NCI-H345 (cell line): ENCODE results near the gene RERE.
A peak's percentile ranks its signal among the peaks of the same experiment; 100 is the strongest.
"Not testable (repeated sequence)": the region's sequence is repeated elsewhere in the genome, so short reads cannot be mapped to it uniquely, and the experiment has no call there.

Experiments
- DNase-seq: peaks from one replicate; lab custom pipeline; 2025; lab: John Stamatoyannopoulos, UW

Gene RERE

GRCh38 chr1:8716238-8716637 lies 101.2 kb downstream of the RERE start:
- no peak for DNase-seq

GRCh38 chr1:8714173-8714572 lies 103.3 kb downstream of the RERE start:
- no peak for DNase-seq

GRCh38 chr1:8712413-8713231 lies 104.8 kb downstream of the RERE start:
- DNase-seq: peak; percentile 80

DNA sequence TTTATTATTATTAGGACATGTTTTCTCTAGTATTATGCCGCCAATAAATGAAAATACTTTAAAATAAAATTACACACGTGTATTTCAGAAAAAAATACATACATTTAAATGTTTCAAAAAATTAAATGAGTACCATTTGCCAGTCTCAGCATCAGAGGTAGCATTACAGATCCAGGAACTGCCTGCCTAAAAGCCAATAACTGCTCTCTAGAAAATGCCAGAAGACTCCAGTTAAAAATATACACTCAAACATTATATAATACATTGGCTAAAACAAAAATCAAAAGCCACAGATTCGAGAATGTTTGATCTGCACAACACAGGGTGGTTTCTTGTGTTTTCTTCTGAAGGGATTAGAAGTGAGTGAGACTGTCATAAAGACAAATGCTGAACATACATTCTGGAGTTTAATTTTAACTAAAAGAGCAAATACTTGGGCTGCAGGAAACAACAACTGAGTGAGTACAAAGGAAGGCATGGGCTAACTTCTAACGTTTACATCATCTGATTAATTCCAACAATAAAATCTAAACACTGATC lies 105.5 kb downstream of the RERE start:
- no peak for DNase-seq

- no peak for DNase-seq
Observed at GRCh38 chr1:8711151-8711550, 106.3 kb downstream of the RERE start.

- no peak for DNase-seq
Observed at GRCh38 chr1:8708259-8708658, 109.2 kb downstream of the RERE start.

DNA sequence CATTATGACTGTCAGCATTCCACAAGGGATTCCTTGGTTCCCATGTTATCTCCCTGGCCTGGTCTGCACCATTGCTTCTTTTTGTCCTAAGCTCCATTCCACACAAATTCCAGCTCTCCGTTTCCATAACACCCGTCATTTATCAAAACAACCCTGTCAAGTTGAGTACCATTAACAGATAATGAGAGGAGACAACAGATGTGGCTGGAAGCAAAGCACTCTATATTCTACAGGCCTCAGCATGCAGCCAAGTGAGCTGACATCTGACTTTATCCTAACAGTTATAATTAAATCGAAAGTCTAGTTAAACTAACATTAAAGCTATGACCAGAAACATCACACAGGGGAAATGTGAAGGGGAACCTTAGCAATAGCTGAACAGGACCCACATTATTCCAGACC lies 110.4 kb downstream of the RERE start:
- DNase-seq: peak; percentile 95

GRCh38 chr1:8706291-8706690 lies 111.1 kb downstream of the RERE start:
- DNase-seq: no peak

DNA sequence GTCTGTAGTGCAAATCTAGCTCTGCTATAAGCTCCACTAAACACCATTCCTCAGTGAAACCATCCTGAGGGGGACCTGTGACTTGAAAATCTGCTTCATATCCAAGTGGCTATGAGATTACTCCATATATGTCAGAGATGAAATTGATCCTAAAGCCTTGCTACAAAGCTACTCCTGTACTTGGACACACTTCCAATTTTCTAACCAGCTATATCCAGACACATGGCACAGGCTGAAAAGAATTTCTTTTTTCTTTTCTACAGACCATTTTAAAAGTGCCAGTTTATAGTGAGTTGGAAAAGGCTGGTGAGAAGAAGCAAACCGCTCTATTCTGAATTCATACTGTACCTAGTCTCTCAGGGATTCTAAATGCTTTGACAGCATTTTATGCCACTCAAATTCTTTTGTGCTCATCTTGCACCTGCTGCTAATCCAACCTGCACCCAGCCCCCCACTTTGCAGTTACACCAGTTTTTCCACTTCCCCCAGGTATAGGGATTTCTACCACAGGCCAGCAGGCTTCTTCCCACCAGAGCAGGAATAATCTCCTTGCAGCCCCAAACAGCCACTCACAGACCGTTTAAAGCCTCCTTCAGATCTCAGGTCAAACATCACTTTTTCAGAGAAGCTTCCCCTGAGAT lies 112.5 kb downstream of the RERE start:
- DNase-seq: peak; percentile 88

- DNase-seq: peak; percentile 95
Observed at GRCh38 chr1:8702850-8703810, 114.3 kb downstream of the RERE start.

DNA sequence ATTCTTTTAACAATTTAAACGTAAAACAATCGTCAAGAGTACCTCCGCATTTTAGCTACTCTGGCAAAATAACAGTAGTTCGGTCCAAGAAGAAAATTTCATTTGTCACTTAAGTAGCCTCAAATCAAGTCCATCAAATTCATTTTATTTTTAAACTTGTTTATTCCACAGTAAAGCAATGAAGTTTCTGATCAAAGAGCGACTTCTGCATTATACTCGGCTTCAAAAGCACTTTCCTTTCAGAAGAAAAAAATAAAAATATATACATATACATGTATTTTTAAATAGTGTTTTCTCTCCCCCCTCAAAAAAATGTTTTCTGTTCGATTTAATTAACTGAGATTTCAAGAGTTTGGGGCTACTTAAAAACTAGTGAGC lies 115.0 kb downstream of the RERE start:
- no peak for DNase-seq

GRCh38 chr1:8701794-8702471 lies 115.5 kb downstream of the RERE start:
- peak; percentile 60 for DNase-seq

GRCh38 chr1:8699679-8700078 lies 117.8 kb downstream of the RERE start:
- no peak for DNase-seq

GRCh38 chr1:8698937-8699447 lies 118.4 kb downstream of the RERE start:
- no peak for DNase-seq

DNA sequence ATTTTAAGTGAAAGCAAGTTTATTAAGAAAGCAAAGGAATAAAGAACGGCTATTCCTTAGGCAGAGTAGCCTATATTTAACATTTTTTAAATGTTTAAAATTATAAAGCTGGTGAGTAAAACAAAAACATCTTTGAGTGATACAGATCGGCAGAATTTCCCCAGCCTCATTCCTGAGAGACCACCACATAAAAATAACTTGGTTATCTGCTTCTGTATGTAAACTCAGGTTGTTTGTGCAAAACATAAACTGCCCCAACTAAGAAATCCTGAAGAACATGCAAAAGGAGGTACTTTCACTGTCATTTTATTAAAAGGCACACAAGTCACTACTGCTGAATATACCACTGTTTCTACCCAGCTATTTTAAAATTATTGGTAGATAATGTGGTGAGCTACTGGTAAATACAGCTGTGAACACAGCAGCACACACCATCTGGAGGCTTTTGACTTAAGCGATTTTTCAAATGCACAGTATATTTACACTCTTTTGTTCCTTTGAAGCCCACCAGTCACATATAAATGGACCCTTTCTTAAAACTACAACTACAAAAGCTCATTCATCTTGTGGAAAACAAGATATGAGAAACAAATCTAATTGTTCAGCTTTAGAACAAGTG lies 119.3 kb downstream of the RERE start:
- DNase-seq: no peak

DNA sequence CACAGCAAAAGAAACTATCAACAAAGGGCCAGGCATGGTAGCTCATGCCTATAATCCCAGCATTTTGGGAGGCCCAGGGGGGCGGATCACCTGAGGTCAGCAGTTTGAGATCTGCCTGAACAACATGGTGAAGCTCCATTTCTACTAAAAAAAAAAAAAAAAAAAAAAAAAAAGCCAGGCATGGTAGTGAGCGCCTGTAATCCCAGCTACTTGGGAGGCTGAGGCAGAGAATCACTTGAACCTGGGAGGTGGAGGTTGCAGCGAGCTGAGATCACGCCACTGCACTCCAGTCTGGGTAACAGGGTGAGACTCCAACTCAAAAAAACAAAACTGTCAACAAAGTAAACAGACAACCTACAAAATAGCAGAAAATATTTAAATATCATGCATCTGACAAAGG lies 122.0 kb downstream of the RERE start:
- not testable (repeated sequence) for DNase-seq

GRCh38 chr1:8693107-8693506 lies 124.3 kb downstream of the RERE start:
- DNase-seq: no peak

DNA sequence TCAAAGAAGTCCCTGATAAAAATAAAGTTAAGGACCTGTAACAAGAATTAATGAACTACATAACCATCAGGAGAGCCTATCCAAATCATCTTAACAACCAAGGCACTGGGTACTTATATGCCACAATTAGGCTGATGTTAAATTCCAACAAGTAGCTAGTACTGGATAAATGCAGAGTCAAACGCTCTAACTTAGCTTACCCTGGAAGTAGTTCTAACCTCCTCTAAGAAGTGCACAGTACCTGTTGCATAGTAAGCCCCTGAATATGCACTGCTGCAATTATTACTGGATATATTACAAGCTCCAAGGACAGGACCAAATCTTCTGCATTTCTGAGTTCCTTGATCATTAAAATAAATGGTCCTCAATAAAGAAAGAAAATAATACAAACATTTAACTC lies 125.8 kb downstream of the RERE start:
- DNase-seq: no peak

- no peak for DNase-seq
Observed at GRCh38 chr1:8690253-8690525, 127.3 kb downstream of the RERE start.

DNA sequence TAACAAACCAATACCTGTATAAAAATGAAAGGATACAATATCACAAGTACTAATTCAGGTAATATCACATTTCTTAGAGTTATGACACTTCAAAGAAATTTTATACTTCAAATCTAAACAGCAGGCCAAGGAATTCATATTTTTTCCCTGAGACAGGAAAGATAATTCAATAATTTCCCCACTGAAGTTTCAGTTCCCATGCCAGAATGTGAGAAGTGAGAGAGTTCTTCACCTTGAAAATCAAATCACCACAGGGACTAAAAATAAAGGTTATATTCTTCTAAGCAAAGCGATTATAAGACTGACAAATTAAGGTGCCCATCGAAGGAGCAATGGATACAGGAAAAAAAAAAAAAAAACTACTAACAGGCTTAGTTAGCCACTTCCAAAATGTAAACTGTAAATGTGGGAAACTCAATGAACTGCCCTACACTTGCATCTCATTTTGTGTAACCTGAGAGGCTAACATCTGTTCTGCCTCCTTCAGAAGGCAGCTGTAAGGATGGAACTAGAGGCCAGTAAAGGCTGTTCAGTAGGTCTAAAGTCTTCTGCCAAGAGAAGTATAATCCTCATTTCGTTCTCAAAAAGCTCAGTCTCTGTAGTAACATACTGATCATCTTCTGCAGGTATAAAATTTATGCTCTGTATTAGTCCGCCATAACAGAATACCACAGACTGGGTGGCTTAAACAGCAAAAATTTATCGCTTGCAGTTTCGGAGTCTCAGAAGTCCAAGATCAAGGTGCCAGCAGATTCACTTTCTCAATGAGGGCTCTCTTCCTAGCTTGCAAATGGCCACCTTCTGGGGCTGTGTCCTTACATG lies 127.8 kb downstream of the RERE start:
- no peak for DNase-seq
